Esophagus mucosa (tissue), 1 donor: ENCODE measurements around the gene ZNF526. TPM values are rescaled to one million over a fixed set of nuclear protein-coding genes. Genes with fewer than 3 reads are reported as not detected.

Experiments
- ATAC-seq: fragments of 200-7000 bp; cut with Tn5 transposase; one replicate; pipeline ENCODE4 v1.9.1; 2020
- total RNA-seq: library from RNA; stranded (reverse); gene quantifications from one replicate; pipeline ENCODE4 v1.2.4, GENCODE V29; 2023
- donor health status: DM: yes; HTN: yes; CAD: no.

The ZNF526 gene
- total RNA-seq, 1 donor from 2014 or later, result 4.5 TPM

GRCh38 chr19:42225718-42226292, 5.7 kb downstream of the ZNF526 start:
- no peak for ATAC-seq

DNA sequence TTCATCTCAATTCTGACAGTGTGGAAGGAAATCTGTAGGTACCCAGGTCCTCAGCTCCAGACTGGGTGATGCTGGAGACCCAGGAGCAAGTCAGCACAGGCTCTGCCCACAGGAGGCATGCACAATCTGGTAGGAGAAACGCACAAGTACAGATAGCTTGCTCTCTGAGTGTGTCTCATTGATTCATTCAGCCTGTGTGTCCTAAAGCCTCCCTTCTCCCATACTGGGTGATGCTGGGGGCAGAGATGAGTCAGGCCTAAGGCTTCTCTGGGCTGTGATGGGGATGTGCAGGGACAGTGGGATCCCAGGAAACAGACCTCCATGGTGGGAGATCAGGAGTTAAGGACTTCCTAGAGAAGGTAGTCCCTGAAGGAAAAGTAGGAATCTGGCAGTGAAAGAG, 6.8 kb downstream of the ZNF526 start:
- ATAC-seq, result no peak

DNA sequence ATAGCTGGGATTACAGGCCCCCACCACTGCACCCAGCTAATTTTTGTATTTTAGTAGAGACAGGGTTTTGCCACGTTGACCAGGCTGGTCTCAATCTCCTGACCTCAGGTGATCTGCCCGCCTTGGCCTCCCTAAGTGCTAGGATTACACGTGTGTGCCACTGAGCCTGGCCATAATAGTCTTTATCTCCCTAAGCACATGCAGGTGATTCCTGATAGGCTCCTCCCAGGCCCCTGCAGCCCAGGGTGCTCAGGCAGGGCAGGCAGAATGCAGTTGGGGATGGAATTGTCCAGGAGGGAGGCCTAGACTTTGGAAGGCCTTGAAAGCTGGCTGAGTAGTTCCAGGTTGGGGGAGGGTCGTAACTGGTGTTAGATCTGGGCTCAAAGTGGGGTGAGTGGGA, 8.5 kb downstream of the ZNF526 start:
- ATAC-seq, result no peak

- no peak for ATAC-seq
These were observed 9.3 kb downstream of the ZNF526 start for GRCh38 chr19:42229301-42229854.

- no peak for ATAC-seq
These were observed 9.8 kb downstream of the ZNF526 start for GRCh38 chr19:42229855-42230351.

DNA sequence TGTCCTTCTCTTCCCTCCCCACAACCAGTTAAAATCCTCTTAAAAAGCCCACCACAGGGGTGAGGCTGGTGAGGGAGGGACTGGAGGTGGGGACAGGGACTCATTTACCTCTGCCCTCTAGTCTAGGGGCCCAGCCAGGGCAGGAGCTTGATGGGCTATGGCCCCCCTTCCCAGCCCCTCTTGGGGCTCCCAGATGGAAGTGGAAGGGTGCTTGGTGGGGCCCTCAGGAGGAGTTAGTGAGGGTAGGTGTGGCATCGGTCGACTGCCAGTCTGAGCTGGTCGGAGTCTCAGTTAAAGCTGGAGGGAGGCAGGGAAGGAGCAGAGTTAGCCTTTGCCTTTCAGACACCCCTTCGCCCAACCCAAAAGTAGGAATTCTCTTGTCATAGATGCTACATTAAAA, 10.5 kb downstream of the ZNF526 start:
- no peak for ATAC-seq

GRCh38 chr19:42232435-42232834, 12.3 kb downstream of the ZNF526 start:
- no peak for ATAC-seq

- ATAC-seq, result no peak
These were observed 13.0 kb downstream of the ZNF526 start for GRCh38 chr19:42233106-42233505.

- ATAC-seq, result no peak
These were observed 13.7 kb downstream of the ZNF526 start for GRCh38 chr19:42233678-42234292.

DNA sequence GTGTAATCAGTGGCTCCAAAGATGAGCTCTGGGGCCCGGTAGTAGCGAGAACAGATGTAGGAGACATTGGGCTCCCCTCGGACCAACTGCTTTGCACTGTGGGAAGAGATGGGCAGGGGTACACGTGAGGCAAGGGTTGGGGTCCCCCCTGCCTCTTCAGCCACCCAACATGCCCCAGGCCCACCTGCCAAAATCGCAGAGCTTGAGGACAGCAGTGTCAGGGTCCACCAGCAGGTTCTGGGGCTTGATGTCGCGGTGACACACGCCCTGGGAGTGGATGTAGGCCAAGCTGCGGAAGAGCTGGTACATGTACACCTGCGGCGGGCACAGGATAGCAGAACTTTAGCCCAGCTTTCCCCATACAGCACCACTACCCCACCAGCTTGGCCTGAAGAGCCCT, 14.3 kb downstream of the ZNF526 start:
- no peak for ATAC-seq

GRCh38 chr19:42235181-42235580, 15.1 kb downstream of the ZNF526 start:
- ATAC-seq, result no peak

GRCh38 chr19:42239544-42240220, 19.6 kb downstream of the ZNF526 start:
- no peak for ATAC-seq

- no peak for ATAC-seq
These were observed 21.2 kb downstream of the ZNF526 start for GRCh38 chr19:42241279-42241678.

DNA sequence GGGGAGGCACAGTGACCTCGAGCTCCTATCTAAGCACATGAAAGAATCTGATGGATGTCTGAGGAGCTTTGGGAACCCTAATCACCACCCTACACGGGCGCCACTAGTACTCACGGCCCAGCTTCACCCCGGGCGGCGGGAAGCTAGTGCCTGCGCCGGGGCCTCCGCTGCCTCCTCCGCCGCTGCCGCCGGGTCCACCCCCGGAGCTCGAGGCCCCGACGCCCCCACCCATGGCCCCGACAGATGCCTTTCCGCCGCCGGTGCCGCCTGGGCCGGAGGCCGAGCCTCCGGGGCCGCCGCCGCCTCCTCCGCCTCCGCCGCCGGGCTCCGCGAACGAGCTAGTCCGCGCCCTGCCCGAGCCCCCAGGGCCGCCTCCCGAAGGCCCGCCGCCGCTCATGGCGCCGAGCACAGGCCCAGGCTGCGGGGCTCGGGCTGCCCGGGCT, 22.0 kb downstream of the ZNF526 start:
- ATAC-seq, result no peak

DNA sequence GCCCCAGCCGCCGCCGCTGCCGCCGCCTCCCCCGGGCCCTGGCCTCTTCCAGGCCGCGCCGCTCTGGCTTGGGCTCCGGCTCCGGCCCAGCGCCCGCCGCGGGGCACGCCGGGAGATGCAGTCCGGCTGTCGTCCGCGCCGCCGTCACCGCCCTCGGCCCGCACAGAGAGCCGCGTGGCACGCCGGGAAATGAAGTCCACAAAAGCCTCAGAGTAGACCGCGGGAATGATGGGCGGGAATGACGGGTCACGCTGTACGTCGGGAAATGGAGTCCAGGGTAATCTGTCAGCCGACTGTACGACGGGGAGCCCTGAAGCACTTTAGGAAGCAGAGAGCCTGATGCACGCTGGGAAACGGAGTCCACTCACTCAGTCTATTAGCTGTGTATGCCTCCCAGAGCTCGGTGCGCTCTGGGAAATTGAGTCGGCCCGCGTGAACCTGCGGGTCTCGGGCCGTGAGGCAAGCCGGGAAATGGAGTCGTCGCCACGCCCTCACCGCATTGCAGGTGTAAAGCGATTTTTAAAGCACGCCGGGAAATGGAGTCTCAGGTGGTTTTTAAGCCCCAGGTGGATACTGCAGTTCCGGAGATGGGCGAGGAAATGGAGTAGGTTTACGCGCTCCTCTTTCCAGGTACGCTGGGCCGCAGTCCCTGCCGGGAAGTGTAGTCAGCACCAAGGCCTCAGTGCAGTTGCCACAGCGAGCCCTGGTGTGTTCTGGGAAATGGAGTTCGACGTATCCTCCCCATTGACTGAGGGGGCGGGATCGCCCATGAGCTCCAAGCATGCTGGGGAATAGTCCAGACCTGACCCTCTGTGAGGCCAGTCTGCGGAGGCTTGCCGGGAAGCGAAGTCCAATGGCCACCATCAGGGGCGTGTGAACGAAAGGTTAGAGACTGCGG, 22.6 kb downstream of the ZNF526 start, which contains the start of gene GSK3A:
GSK3A (minus strand) TSS at position 91 of the 898 bp plus-strand sequence. CDS start 137 bp downstream, outside the sequence.
- peak; percentile 87 for ATAC-seq

DNA sequence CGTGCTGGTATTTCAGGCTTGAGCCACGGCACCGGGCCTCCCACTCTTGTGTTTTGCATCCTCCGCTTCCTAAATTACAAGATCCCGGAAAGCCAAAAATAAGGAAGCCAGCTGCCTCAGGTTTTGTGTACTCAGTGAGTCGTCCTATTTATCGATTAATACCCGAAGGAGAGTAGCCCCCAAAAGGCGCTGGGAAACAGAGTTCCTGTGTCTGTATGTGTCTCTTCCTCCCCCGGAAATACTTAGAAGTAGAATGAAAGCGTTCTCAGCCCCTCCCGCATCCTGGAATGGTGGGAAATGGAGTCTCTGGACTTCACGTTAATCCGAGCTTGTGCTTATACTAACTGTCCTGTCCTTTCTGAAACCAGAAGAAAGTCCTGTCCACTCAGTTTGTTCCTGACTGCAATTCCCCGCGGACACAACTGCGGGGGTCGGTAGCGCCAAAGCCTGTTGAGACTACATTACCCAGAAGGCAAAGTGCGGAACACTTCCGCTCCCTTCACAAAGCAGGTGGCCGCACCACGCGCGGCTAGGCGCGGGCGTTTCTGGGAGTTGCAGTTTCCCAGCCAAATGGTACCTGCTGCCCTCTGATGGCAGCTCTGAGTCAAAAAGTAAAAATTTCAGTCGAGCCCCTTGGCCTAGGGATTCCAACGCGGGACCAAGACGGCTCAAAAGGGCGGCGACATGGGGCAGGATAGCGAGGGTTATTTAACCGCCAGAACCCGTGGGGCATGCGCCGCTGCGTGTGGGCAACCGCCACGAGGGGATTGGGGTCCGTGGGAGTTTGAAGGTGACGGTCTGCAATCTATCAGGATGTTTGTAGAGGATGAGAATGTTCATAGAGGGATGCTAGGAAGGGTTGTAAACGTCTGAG, 24.5 kb downstream of the ZNF526 start:
- peak; percentile 33 for ATAC-seq

GRCh38 chr19:42245231-42245630, 25.1 kb downstream of the ZNF526 start:
- ATAC-seq, result no peak

- no peak for ATAC-seq
These were observed 26.2 kb downstream of the ZNF526 start for GRCh38 chr19:42246143-42246921.

GRCh38 chr19:42246922-42247639, 27.0 kb downstream of the ZNF526 start:
- ATAC-seq, result no peak
